Heart left ventricle (tissue), 16 donors: ENCODE data around the gene NLRP6. TPM values are rescaled to one million over a fixed set of nuclear protein-coding genes. Genes with fewer than 3 reads are reported as not detected.

Source experiments
- ATAC-seq, 4 donors: fragments of 200-7000 bp; cut with Tn5 transposase; one replicate each; pipeline ENCODE4 v1.9.1; 2020 to 2022; ENCODE audit warnings: moderate library complexity in 4 of 4, mild to moderate bottlenecking in 3 of 4, moderate number of reproducible peaks in 1 of 4
- DNase-seq, 5 donors: peaks; one replicate each; pipeline ENCODE4 v3.0.0-alpha.2; 2020
- H3K27ac ChIP-seq, 12 donors: fragments of 200-600 bp; sonication (generic) in 4 of 12; one replicate each; pipeline versions ENCODE4 v1.5.0 to v1.8.0; 2016 to 2022; ENCODE audit warnings: mild to moderate bottlenecking in 2 of 12
- H3K27me3 ChIP-seq, 9 donors: fragments of 200-600 bp; sonication (generic) in 2 of 9; one replicate each; pipeline versions ENCODE4 v1.5.1 to v1.8.0; 2016 to 2022; ENCODE audit warnings: mild to moderate bottlenecking in 3 of 9
- H3K36me3 ChIP-seq, 9 donors: fragments of 200-600 bp; sonication (generic) in 2 of 9; one replicate each; pipeline versions ENCODE4 v1.5.0 to v1.8.0; 2018 to 2022; ENCODE audit warnings: mild to moderate bottlenecking in 2 of 9
- H3K4me1 ChIP-seq, 12 donors: fragments of 200-600 bp; sonication (generic) in 4 of 12; one replicate each; pipeline versions ENCODE4 v1.5.0 to v1.8.0; 2016 to 2022; ENCODE audit warnings: mild to moderate bottlenecking in 3 of 12
- H3K4me3 ChIP-seq, 12 donors: fragments of 200-600 bp; sonication (generic) in 4 of 12; one replicate each; pipeline versions ENCODE4 v1.5.0 to v1.8.0; 2017 to 2022; ENCODE audit warnings: mild to moderate bottlenecking in 9 of 12, moderate library complexity in 4 of 12
- H3K9me3 ChIP-seq, 12 donors: fragments of 200-600 bp; sonication (generic) in 4 of 12; one replicate each; pipeline versions ENCODE4 v1.5.0 to v1.8.0; 2016 to 2022; ENCODE audit warnings: mild to moderate bottlenecking in 1 of 12
- CTCF ChIP-seq, 12 donors: fragments of 200-600 bp; sonication (generic) in 4 of 12; IDR thresholded peaks; one replicate each; pipeline versions ENCODE4 v1.5.0 to v1.8.0; 2018 to 2022; ENCODE audit warnings: antibody characterized with exemption in 12 of 12, mild to moderate bottlenecking in 5 of 12
- POLR2A ChIP-seq, 2 donors: fragments of 450-650 bp; IDR thresholded peaks; one replicate each; pipeline ENCODE4 v1.6.1; 2017; ENCODE audit warnings: antibody characterized with exemption in 2 of 2, mild to moderate bottlenecking in 2 of 2, moderate library complexity in 2 of 2
- WGBS, 4 donors: extraction: QIAGEN DNeasy Blood & Tissue Kit in 2 of 4; methylation state at CpG; one replicate each; pipeline versions ENCODE4 v1.1.5 to v1.1.7; 2013 to 2018; 5-methylcytosine and 5-hydroxymethylcytosine counted together
- intact Hi-C, 10 donors: fragments of 100-400 bp; cut with DNase I; formaldehyde crosslinking; loops; one replicate each; pipeline versions ENCODE4 v1.11.1 to v1.14.2; 2022
- polyA plus RNA-seq, 2 donors: library from polyadenylated mRNA; stranded (reverse); fragments of 200-250 nt; gene quantifications; one replicate each; pipeline ENCODE4 v1.2.3, GENCODE V29; 2013
- total RNA-seq, 9 donors: library from RNA; depleted of rRNA in 2 of 9; stranded (reverse); fragments of >200 nt in 2 of 9; fragmentation: NEBNext Ultra II Directional in 3 of 9; extraction: Animal tissue kit (Norgen Biotek cat#: 25700) in 3 of 9; gene quantifications; one replicate each; pipeline versions ENCODE4 v1.1.0 to v1.2.4, GENCODE V29; 2016 to 2023
- donor health status: ischemic (EF 13 %, LVEDD 7.1; RV severe dilation, severe dysfunction).
- donor health status: healthy with polysubstance abuse.
- donor health status: DM: no; HTN: yes; CAD: no.
- donor health status: DM: no; HTN: no; CAD: no.
- donor health status: ischemic (EF 25% LVEDD 6.9; RV normal size, moderate dysfunction).
- donor health status: ischemic (EF 25% LVEDD 5.7; RV mildly dilated, moderate dysfunction).
- donor health status: healthy.
- donor health status: DM: yes; HTN: yes; CAD: no.
- donor health status: ischemic (EF 35%, LVEDD 5.7; RV mildly dilated, moderate dysfunction).
- donor health status: nonischemic (EF 11% LVEDD 7.7; RV severe dilation, severe dysfunction).
- donor health status: DM: yes; HTN: yes; CAD: no.
- donor health status: PGD.
- donor health status: ischemic (EF 29% LVEDD 5.4; RV normal size, mild dysfunction).
- donor health status: nonischemic (EF 23%, LVEDD 6.1; RV moderate dilation, normal function).

NLRP6 gene
- total and polyA plus RNA-seq, 11 donors = 0.09 to 0.20 (median 0.14) TPM; not detected in 6

GRCh38 chr11:290621-291231 is 12.5 kb downstream of the NLRP6 start:
- Histone ChIP-seq H3K27me3 (peaks cover 0 to 20% (median 11%) of the 10 kb centered on the region in 9 donors), H3K4me3 (no peak overlapping the region), H3K9me3 (no peaks in the 10 kb centered on the region), H3K36me3 (peaks cover 0 to 9% (median 0%) of the 10 kb centered on the region in 9 donors), H3K4me1 (peaks cover 0 to 24% (median 12%) of the 10 kb centered on the region in 12 donors), H3K27ac (no peak overlapping the region)
- DNase-seq (peak in 2 of 5 donors; percentile 29 to 57), ATAC-seq (no peak)
- WGBS, 4 donors = 89 to 95% (median 93%) methylated on average over 5 to 13 of the region's 13 CpGs
- intact Hi-C loops = loop anchor here in 2 of 10 donors (5.0 to 10.0 kb wide), 2 partner anchors 38 to 86 kb away; partner anchors contain the start of genes BET1L (in 1 of the 2) and RIC8A (in 1 of the 2)
- TF ChIP-seq CTCF (IDR thresholded peaks at IDR 0.05) (no peak), POLR2A (IDR thresholded peaks at IDR 0.05) (no peak)

- peaks cover 0 to 13% (median 5%) of the 10 kb centered on the region in 9 donors for H3K27me3 ChIP-seq
- H3K27ac ChIP-seq = no peak overlapping the region
- 88 to 91% (median 89%) methylated on average over 35 to 44 of the region's 44 CpGs for WGBS, 4 donors
- ATAC-seq (no peak), DNase-seq (peak in 3 of 5 donors; percentile 14 to 54 (median 23))
- H3K4me3 ChIP-seq = no peak overlapping the region
- intact Hi-C loops = loop anchor here in 2 of 10 donors (5.0 to 10.0 kb wide), 2 partner anchors 39 to 87 kb away; partner anchors contain the start of genes BET1L (in 1 of the 2) and RIC8A (in 1 of the 2)
- H3K9me3 ChIP-seq = no peaks in the 10 kb centered on the region
- peaks cover 0 to 24% (median 12%) of the 10 kb centered on the region in 12 donors for H3K4me1 ChIP-seq
- peaks cover 0 to 9% (median 0%) of the 10 kb centered on the region in 9 donors for H3K36me3 ChIP-seq
- TF ChIP-seq POLR2A (IDR thresholded peaks at IDR 0.05) (no peak), CTCF (IDR thresholded peaks at IDR 0.05) (no peak)
Measured at GRCh38 chr11:291281-292210, 13.3 kb downstream of the NLRP6 start.

GRCh38 chr11:292211-293121 is 14.3 kb downstream of the NLRP6 start:
- ATAC-seq (no peak), DNase-seq (peak in 3 of 5 donors; percentile 24 to 49 (median 24))
- 84 to 95% (median 93%) methylated on average over 21 to 29 of the region's 29 CpGs for WGBS, 4 donors
- Histone ChIP-seq H3K27me3 (peaks cover 0 to 8% (median 5%) of the 10 kb centered on the region in 9 donors), H3K27ac (no peak overlapping the region), H3K4me1 (peaks cover 0 to 28% (median 12%) of the 10 kb centered on the region in 12 donors), H3K4me3 (no peak overlapping the region), H3K9me3 (no peaks in the 10 kb centered on the region), H3K36me3 (peaks cover 0 to 9% (median 0%) of the 10 kb centered on the region in 9 donors)
- TF ChIP-seq POLR2A (IDR thresholded peaks at IDR 0.05) (no peak), CTCF (IDR thresholded peaks at IDR 0.05) (no peak)
- intact Hi-C loops = loop anchor here in 2 of 10 donors (5.0 to 10.0 kb wide), 2 partner anchors 40 to 88 kb away; partner anchors contain the start of genes BET1L (in 1 of the 2) and RIC8A (in 1 of the 2)
